ES-I3 (cell line): ENCODE measurements around the gene PHOSPHO2.

Source experiments
- H3K36me3 ChIP-seq: 2 replicates; pipeline ENCODE4 v1.6.1; 2013; ENCODE audit warnings: mild to moderate bottlenecking, low read length, control low read depth, moderate library complexity; ENCODE audit not compliant: insufficient read depth
- H3K4me1 ChIP-seq: 2 replicates; pipeline ENCODE4 v1.6.1; 2013; ENCODE audit warnings: mild to moderate bottlenecking, control low read depth, low read length; ENCODE audit not compliant: insufficient read depth
- H3K9ac ChIP-seq: 2 replicates; pipeline ENCODE4 v1.6.1; 2013; ENCODE audit warnings: low read depth, mild to moderate bottlenecking, low read length, moderate library complexity
- H3K9me3 ChIP-seq: 2 replicates; pipeline ENCODE4 v1.6.1; 2013; ENCODE audit warnings: mild to moderate bottlenecking, low read length, moderate library complexity; ENCODE audit not compliant: control insufficient read depth, insufficient read depth

Gene PHOSPHO2

DNA sequence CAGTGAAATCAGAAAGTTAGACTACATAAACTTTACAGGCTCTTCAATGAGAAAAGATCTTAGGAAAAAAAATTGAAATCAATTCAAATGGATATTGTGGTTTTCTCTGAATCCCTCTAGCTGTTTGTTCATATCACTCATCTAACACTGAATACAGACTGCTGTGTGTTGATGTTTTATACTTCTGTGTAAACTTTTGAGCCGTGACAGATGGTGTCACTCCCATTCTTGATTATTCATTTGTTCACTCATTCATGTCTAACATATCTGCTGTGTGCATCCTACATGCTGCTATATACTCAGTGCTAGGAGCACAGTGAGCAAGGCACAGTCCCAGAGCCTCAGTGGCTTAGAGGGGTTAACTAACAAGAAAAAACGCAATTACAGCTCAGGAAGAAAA, 52.0 kb downstream of the PHOSPHO2 start:
- H3K36me3 ChIP-seq: no peaks in the 10 kb centered on the region; the same call in 1 of the 2 replicates

GRCh38 chr2:169748319-169748718, 54.0 kb downstream of the PHOSPHO2 start:
- no peaks in the 10 kb centered on the region; the same call in 1 of the 2 replicates for H3K36me3 ChIP-seq
- H3K4me1 ChIP-seq: no peaks in the 10 kb centered on the region
- H3K9ac ChIP-seq: no peak overlapping the region
- H3K9me3 ChIP-seq: no peaks in the 10 kb centered on the region

More for the DNA sequence above, 52.0 kb downstream of the PHOSPHO2 start:
- H3K4me1 ChIP-seq: no peaks in the 10 kb centered on the region
- H3K9me3 ChIP-seq: no peaks in the 10 kb centered on the region
- H3K9ac ChIP-seq: no peak overlapping the region
